NT2/D1 (cell line): ENCODE measurements around the gene SELENOF.

Experiments used
- SUZ12 ChIP-seq: IDR thresholded peaks from 2 replicates; pipeline ENCODE4 v1.6.1; 2011; ENCODE audit not compliant: insufficient read length, insufficient read depth; ENCODE audit errors: extremely low read depth
- YY1 ChIP-seq: IDR thresholded peaks from 2 replicates; pipeline ENCODE4 v1.6.1; 2011; ENCODE audit not compliant: insufficient read length, insufficient read depth
- ZNF274 ChIP-seq: IDR thresholded peaks from 2 replicates; pipeline ENCODE4 v1.6.1; 2011; ENCODE audit warnings: mild to moderate bottlenecking, low read depth, low read length

GRCh38 chr1:86821956-86822355 lies 92.0 kb downstream of the SELENOF start:
- no peak for TF ChIP-seq ZNF274
- TF ChIP-seq YY1: no peak
- no peak for TF ChIP-seq SUZ12
